Fibroblast of skin of right biceps (primary cell): Measurements from ENCODE around the gene MPC1.

ENCODE experiments used
- DNase-seq: peaks from one replicate; pipeline ENCODE4 v3.0.0-alpha.2; 2013

MPC1 gene

GRCh38 chr6:166382933-166383801 lies at the start of gene MPC1:
TSS of gene MPC1 (minus strand) at chr6:166382940. CDS start at chr6:166382876, 64 bp downstream.
- DNase-seq, result peak; percentile 95

DNA sequence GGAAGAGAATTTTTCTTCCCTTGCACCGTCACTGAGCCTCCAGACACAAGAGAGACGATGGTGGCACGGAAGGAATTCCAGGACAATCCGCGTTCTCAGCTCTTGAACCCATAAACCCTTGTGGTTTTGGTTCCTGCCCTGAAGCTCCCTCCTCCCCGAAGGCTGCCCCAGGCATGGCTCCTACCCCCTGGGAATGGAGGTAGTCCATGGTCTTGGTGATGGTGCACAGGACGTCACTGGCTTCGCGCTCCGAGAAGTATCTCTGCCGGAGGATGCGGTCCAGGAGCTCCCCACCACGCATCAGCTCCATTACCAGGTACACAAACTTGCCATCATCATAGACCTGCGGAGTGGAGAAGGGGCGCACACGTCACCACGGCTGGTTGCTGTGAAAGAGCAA lies 47.5 kb upstream of the MPC1 start:
- no peak for DNase-seq

GRCh38 chr6:166424431-166424830 lies 41.7 kb upstream of the MPC1 start:
- DNase-seq, result no peak

DNA sequence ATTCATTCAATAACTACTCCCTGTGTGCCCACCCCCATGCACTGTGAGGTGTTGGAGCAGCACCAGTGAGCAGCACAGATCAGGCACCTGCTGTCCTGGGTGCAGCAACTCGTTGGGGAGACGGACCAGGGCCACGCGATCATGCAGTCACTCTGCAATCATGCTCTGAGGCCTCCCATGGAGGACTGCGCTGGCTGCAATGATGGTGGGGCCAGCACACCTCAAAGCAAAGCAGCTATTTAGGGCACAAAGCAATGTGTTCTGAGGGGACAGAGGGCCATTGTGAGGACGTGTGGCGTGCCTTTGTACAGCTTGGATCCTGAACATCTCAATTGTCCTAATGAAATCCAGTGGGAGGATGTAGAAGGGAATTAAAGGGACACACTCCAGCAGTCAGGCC lies 41.0 kb upstream of the MPC1 start:
- no peak for DNase-seq

DNA sequence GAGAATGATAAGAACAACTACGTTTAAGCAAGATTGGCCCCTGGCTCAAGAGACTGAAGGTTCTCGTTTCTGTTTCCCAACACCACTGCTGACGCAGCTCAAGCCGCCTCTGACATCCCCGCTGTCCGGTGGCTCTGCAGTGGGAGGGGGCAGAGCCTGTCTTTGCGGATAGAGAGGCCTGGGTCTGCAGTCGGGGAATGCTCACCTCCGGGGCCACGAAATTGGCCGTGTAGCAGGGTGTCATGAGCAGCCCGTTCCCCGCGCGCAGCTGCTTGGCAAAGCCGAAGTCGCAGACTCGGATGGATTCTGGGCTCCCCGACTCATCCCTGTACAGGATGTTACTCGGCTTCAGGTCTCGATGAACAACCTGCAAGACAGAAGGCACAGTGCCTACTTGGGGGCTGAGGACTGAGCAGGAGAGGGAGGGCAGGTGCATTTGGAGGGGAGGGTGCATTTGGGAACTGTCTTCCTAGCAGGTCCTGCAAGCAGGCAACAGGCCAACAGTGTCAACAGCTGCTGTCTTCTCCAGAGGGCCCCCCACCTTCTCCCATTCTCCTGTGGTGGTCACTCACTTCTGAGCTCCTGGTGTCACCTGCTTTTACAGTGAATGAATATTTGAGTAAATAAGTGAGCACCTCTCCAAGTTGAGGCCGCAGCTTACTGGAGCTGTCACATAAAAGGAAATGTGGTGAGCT lies 40.5 kb upstream of the MPC1 start:
- no peak for DNase-seq

GRCh38 chr6:166422201-166422940 lies 39.6 kb upstream of the MPC1 start:
- DNase-seq, result no peak

DNA sequence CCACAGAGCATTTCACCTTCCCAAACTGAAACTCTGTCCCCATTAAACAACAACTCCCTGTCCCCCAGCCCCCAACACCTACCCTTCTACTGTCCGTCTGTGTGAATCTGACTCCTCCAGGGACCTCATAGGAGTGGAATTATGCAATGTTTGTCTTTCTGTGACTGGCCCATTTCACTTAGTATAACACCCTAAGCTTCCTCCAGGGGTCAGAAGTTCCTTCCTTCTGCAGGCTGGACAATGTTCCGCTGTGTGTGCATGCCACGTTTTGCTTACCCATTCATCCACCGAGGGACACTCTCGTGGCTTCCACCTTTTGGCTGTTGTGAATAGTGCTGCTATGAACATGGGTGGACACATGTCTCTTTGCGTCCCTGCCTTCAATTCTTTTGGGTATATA lies 37.6 kb upstream of the MPC1 start:
- DNase-seq, result peak; percentile 6

DNA sequence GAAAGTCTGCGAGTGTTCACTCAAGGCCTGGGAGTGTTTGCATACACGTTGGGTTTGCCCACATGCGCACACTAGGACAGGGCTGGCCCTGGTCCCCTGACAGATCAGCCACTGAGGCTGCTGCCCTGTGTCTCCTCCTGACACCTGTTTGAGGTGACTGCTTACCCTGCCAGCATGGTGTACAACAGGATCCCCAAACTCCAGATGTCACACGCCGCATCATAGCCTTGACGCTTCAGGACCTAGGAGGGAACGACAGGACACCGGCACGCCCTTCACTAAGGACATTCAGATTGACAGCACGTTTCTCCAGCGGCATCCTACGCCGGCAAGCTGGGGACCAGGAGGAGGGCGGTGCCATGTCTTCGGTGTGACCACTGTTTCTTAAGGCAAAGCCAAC lies 37.0 kb upstream of the MPC1 start:
- no peak for DNase-seq

DNA sequence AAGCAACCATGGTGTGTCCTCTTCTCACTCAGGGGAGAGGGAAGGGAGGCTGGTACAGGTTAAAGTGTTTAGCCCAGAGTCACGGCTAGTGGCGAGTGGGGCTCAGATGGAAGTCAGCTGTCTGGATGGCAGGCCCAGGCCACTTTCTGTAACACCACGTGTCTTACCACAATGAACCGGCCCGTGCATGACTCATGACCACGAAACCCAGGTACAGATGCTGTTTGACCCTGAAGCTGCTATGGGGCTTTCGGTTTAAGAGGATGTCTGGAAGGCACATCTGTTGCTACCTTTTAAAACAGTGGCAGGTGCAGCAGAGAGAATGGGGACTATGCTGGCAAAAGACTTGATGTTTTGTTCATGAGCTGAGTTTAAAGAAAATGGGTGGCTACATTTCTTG lies 36.5 kb upstream of the MPC1 start:
- peak; percentile 16 for DNase-seq

DNA sequence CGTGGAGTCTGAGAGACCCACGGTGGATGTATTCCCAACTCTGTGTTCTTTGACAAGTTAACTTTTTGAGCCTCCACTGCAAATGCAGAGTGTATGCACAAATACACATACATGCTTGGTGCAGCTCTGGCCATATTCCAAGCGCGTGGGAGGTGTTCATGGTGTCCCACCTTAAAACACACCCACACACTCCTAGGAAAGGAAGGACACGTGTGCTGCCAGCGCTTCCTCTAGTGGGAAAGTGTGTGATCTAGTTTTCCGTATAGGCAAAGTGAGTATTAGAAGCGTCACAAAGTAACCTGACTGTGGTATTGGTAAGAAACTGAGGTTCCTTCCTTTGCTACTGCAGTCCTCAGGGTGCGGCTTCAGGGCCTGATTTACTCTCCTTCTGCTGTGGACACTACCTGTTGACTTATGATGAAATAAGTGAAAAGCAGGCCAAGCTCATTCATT lies 36.0 kb upstream of the MPC1 start:
- no peak for DNase-seq

- no peak for DNase-seq
These were observed 34.5 kb upstream of the MPC1 start for GRCh38 chr6:166417285-166417691.

DNA sequence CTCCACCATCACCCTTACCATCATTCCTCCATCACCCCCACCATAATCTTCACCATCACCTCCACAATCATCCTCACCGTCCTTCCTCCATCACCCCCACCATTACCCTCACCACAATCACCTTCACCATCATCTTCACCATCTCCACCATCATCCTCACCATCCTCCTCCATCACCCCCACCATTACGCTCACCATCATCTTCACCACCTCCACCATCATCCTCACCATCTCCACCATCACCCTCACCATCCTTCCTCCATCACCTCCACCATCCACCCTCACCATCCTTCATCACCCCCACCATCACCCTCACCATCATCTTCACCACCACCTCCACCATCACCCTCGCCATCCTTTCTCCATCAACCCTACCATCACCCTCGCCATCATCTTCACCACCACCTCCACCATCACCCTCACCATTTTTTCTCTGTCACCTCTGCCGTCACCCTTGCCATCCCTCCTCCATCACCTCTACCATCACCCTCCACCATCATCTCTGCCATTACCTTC lies 33.1 kb upstream of the MPC1 start:
- DNase-seq, result no peak

DNA sequence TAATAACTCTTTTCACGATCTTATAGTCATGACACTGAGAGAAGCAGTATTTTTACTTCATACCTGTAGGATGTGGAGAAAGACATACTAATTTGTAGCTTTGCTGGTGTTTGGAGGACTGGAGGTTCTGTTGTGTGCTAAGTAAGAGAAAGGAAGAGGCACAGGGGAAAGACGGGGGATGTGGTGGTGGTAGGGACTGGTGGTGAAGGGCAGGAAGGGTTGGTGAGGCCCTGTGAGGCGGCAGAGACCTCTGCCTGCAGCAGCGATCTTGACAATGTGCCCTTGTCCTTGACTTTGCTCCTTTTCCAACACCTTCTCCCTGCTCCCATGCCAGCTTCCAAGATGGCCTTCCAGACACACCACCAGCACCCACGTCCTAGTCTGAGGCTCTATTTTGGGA lies 32.6 kb upstream of the MPC1 start:
- no peak for DNase-seq

GRCh38 chr6:166413491-166413951 lies 30.8 kb upstream of the MPC1 start:
- DNase-seq, result no peak

- no peak for DNase-seq
These were observed 30.2 kb upstream of the MPC1 start for GRCh38 chr6:166412911-166413384.

DNA sequence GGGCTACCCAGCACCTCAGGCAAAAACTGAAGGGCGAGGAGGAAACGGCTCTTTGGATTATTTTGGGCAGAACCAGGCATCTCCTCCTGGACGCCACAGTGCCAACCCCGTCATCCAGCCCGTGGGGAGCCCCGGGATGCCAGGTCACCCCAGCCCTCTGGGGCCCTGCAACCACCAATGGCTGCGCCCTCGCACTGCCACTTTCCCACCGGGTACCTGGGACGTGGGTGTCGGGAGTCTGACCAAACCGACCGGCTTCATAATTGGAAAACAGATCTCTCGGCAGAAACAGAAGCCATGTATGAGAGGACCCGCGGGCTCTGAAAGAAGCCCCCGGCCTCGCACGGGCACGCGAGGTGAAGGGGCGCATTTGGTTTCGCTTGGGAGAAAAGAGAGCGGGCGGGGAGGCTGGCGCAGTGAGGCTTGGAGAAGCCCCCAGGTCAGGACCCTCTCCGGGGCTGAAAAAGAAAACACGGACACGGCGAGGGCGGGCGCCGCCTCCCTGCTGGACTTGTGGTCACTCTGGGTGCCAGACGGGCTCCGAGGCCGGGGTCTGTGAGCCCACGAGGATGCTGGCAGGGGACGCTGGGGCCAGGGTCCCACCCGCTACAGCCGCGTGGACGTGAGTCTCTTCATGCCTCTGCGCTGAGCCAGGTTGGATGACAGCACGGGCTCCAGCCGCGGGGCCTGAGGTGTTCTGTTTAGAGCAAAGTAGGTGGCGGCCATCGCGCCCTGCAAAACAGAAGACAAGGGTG lies 29.6 kb upstream of the MPC1 start:
- DNase-seq, result no peak

GRCh38 chr6:166411721-166412151 lies 29.0 kb upstream of the MPC1 start:
- no peak for DNase-seq

GRCh38 chr6:166411271-166411670 lies 28.5 kb upstream of the MPC1 start:
- DNase-seq, result no peak

GRCh38 chr6:166410426-166410935 lies 27.7 kb upstream of the MPC1 start:
- no peak for DNase-seq

DNA sequence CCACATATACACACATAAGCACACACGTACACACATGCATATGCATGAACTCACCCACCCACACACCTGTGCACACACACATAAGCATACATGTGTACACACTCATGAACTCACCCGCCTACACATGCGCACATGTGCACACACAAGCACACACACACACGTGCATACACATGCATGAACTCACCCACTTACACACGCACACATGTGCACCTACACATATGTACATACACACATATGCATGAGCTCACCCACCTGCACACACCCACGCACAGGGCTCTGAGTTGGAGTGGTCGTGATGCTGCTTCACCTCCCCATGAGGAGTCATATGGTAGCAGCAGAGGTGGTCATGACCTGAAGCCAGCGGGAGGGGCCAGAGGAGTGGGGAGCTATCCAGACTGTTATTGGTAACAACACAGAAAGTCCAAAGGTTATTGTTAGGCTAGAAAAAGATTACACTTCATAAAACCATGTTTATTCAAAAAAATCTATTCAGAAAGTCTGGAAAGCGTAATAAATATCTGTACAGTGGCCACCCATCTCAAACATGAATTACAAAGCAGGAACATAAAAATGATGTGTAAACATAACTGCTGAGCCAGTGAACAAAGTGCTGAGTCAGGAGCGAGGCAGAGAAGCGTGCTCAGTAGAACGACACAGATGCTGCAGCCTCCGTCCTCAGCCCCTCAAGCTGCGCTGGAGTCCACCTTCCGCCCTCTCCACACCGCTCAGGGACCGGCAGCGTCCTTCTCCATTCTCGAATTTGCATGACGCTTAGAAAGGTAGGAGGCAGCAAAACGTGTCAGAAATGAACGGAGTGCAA lies 26.4 kb upstream of the MPC1 start:
- DNase-seq, result no peak

DNA sequence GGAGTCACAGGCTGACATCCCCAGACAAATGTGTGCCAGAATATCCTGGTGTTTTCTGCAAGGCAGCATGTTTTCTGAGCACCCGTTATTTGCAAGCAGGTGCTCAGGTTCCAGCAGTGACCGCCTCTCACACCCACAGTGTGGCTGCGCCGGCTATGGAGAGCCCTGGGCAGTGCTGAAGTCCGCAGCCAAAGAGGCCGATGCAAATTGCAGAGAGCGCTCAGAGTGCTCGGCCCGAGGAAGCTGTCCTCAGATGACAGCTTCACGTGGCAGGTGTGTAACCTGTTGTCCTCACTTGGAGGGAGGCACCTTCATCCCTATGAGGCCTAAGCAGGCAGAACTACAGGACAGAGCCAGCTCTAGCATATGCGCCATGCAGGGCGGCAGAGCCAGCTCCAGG lies 23.5 kb upstream of the MPC1 start:
- no peak for DNase-seq
